ENCODE data around the gene SPON1.

Gene SPON1

GRCh38 chr11:14012846-14013245 is 50.3 kb downstream of the SPON1 start:
- no peaks in the 10 kb centered on the region for H3K9me2 ChIP-seq (ENCODE audit: low read depth, low read length)
- no peak overlapping the region for H3K4me3 ChIP-seq (ENCODE audit: low read depth, low read length, poor library complexity, severe bottlenecking)
- no peaks in the 10 kb centered on the region for H4K20me1 ChIP-seq (ENCODE audit: insufficient read depth, low read length)
- H3K4me2 ChIP-seq (ENCODE audit: low read length): no peak overlapping the region
- no peaks in the 10 kb centered on the region for H3F3A ChIP-seq (ENCODE audit: insufficient read depth, low read length)
- no peak overlapping the region for H3K27ac ChIP-seq (ENCODE audit: low read depth, low read length, poor library complexity, severe bottlenecking)
- H3K27me3 ChIP-seq (ENCODE audit: insufficient read depth, low read length): no peaks in the 10 kb centered on the region
- H3K9me3 ChIP-seq (ENCODE audit: low read length): no peaks in the 10 kb centered on the region
- no peak for TF ChIP-seq CTCF (IDR thresholded peaks at IDR 0.05; ENCODE audit: low read length)
- no peak for TF ChIP-seq EZH2 (IDR thresholded peaks at IDR 0.05; ENCODE audit: borderline replicate concordance, low read length)
- H3K36me3 ChIP-seq (ENCODE audit: insufficient read depth, low read length): no peaks in the 10 kb centered on the region
- H3K4me1 ChIP-seq (ENCODE audit: insufficient read depth, low read length, severe bottlenecking): no peaks in the 10 kb centered on the region
- no peaks in the 10 kb centered on the region for H3K79me2 ChIP-seq (ENCODE audit: insufficient read depth, low read length)
- no peak overlapping the region for H2AFZ ChIP-seq (ENCODE audit: low read length)
- H3K9ac ChIP-seq (ENCODE audit: low read length): no peak overlapping the region

- no peaks in the 10 kb centered on the region for H3K4me1 ChIP-seq (ENCODE audit: insufficient read depth, low read length, severe bottlenecking)
- no peak overlapping the region for H3K27ac ChIP-seq (ENCODE audit: low read depth, low read length, poor library complexity, severe bottlenecking)
- no peak overlapping the region for H3K4me3 ChIP-seq (ENCODE audit: low read depth, low read length, poor library complexity, severe bottlenecking)
- no peaks in the 10 kb centered on the region for H3K36me3 ChIP-seq (ENCODE audit: insufficient read depth, low read length)
- H3K9me3 ChIP-seq (ENCODE audit: low read length): no peaks in the 10 kb centered on the region
- H2AFZ ChIP-seq (ENCODE audit: low read length): no peak overlapping the region
- no peaks in the 10 kb centered on the region for H3K27me3 ChIP-seq (ENCODE audit: insufficient read depth, low read length)
- no peak for TF ChIP-seq EZH2 (IDR thresholded peaks at IDR 0.05; ENCODE audit: borderline replicate concordance, low read length)
- TF ChIP-seq CTCF (IDR thresholded peaks at IDR 0.05; ENCODE audit: low read length): no peak
- H3F3A ChIP-seq (ENCODE audit: insufficient read depth, low read length): no peaks in the 10 kb centered on the region
- no peaks in the 10 kb centered on the region for H3K79me2 ChIP-seq (ENCODE audit: insufficient read depth, low read length)
- no peak overlapping the region for H3K9ac ChIP-seq (ENCODE audit: low read length)
- no peaks in the 10 kb centered on the region for H4K20me1 ChIP-seq (ENCODE audit: insufficient read depth, low read length)
- H3K9me2 ChIP-seq (ENCODE audit: low read depth, low read length): no peaks in the 10 kb centered on the region
- no peak overlapping the region for H3K4me2 ChIP-seq (ENCODE audit: low read length)
Measured at GRCh38 chr11:14015711-14016110, 53.2 kb downstream of the SPON1 start.

- Histone ChIP-seq H3K27ac (ENCODE audit: low read depth, low read length, poor library complexity, severe bottlenecking) (no peak overlapping the region), H2AFZ (ENCODE audit: low read length) (no peak overlapping the region), H4K20me1 (ENCODE audit: insufficient read depth, low read length) (no peaks in the 10 kb centered on the region), H3K4me3 (ENCODE audit: low read depth, low read length, poor library complexity, severe bottlenecking) (no peak overlapping the region), H3K27me3 (ENCODE audit: insufficient read depth, low read length) (no peaks in the 10 kb centered on the region), H3F3A (ENCODE audit: insufficient read depth, low read length) (no peaks in the 10 kb centered on the region), H3K9ac (ENCODE audit: low read length) (no peak overlapping the region), H3K79me2 (ENCODE audit: insufficient read depth, low read length) (no peaks in the 10 kb centered on the region), H3K9me2 (ENCODE audit: low read depth, low read length) (no peaks in the 10 kb centered on the region), H3K9me3 (ENCODE audit: low read length) (no peaks in the 10 kb centered on the region), H3K4me2 (ENCODE audit: low read length) (no peak overlapping the region), H3K4me1 (ENCODE audit: insufficient read depth, low read length, severe bottlenecking) (no peaks in the 10 kb centered on the region), H3K36me3 (ENCODE audit: insufficient read depth, low read length) (no peaks in the 10 kb centered on the region)
- no peak for TF ChIP-seq CTCF (IDR thresholded peaks at IDR 0.05; ENCODE audit: low read length)
- TF ChIP-seq EZH2 (IDR thresholded peaks at IDR 0.05; ENCODE audit: borderline replicate concordance, low read length): no peak
Measured at GRCh38 chr11:14018441-14018840, 55.9 kb downstream of the SPON1 start.

Data from OCI-LY1 (cell line).